GM18507 (cell line): ENCODE measurements around the gene ADIPOR1.
"Not testable (repeated sequence)": the region's sequence is repeated elsewhere in the genome, so short reads cannot be mapped to it uniquely, and the experiment has no call there.

Source experiments
- DNase-seq: peaks from one replicate; pipeline ENCODE4 v3.0.0; 2011; ENCODE audit warnings: low read depth; ENCODE audit not compliant: insufficient read length; ENCODE audit errors: extremely low spot score
- FAIRE-seq: peaks from 2 replicates; lab custom pipeline; 2011; peaks lifted over from hg19 to GRCh38; lab: Jason Lieb, UNC

ADIPOR1 gene

GRCh38 chr1:202957733-202958543 is at the start of gene ADIPOR1:
TSS of gene ADIPOR1 (minus strand) at chr1:202958312. CDS start at chr1:202951070, 7,242 bp downstream.
- FAIRE-seq = peak; percentile 81
- DNase-seq = peak; percentile 96

DNA sequence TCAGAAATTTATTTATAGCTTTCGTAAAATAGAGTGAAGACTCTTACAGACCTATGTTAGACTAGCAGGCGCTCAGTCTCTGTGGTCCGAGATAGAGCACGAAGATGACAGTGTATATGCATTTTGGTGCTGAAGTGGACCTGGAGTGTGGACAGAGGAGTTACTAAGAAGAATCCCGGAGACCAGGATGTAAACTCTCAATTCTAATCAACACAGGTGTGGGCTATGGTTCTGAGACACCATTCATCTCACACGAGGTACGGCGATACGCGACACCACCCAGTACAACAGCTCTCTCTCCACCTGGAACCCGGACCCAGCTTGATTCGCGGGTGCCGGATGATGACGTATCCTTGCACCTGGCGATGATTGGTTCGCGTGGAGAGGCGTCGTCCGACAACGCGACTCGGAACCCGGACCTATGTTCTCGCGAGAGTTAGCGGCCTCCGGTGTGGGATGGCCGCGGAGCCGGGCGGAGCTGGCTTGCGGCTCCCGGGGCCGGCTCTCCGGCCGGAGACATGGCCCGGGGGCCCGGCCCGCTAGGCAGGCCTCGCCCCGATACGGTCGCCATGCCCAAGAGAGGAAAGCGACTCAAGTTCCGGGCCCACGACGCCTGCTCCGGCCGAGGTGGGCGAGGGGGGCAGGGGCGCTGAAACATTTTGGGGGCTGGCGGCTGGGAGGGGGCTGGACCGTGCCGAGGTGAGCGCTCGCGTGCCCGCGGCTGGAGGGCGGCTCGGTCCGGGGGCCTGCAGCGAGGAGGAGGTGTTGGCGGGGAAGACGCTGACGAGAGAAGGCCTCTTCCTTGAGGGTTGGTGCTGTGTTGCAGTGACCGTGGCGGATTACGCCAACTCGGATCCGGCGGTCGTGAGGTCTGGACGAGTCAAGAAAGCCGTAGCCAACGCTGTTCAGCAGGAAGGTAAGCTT is 49.1 kb upstream of the ADIPOR1 start, which contains the start of gene TMEM183A:
TMEM183A (plus strand) TSS at position 427 of the 924 bp plus-strand sequence; CDS start at position 519, 92 bp downstream.
- FAIRE-seq (peak; percentile 94), DNase-seq (peak; percentile 84)

- not testable (repeated sequence) for DNase-seq, FAIRE-seq
These were observed 47.5 kb upstream of the ADIPOR1 start for GRCh38 chr1:203005395-203006142.

DNA sequence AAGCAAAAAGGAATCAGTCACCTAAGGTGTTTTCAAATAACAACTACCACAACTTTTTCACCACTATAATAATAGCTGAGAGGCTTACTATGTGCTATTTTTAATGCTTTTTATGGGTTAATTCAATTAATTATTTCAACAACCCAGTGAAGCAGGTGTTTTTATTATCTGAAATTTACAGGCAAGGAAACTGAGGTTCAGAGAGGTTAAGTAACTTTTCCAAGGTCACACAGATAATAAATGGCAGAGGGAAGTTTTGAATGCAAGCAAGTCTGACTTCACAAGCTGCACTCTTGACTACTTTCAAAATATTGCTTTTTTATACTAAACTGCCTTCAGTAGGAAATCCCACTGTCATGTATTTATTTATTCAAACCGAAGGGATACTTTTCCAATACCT is 44.8 kb upstream of the ADIPOR1 start:
- FAIRE-seq (no peak), DNase-seq (no peak)

DNA sequence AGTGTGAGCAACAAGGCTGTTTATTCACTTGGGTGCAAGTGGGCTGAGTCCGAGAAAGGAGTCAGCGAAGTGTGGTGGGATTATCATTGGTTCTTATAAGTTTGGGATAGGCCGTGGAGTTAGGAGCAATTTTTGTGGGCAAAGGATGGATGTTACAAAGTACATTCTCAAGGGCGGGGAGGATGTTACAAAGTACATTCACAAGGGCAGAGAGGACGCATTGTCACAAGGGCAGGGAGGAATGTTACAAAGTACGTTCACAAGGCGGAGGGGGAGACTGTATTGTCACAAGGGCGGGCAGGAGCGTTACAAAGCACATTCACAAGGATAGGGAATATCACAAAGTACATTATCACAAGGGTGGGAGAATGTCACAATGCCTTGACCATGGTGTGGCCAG is 43.9 kb upstream of the ADIPOR1 start:
- no peak for DNase-seq
- FAIRE-seq = no peak

DNA sequence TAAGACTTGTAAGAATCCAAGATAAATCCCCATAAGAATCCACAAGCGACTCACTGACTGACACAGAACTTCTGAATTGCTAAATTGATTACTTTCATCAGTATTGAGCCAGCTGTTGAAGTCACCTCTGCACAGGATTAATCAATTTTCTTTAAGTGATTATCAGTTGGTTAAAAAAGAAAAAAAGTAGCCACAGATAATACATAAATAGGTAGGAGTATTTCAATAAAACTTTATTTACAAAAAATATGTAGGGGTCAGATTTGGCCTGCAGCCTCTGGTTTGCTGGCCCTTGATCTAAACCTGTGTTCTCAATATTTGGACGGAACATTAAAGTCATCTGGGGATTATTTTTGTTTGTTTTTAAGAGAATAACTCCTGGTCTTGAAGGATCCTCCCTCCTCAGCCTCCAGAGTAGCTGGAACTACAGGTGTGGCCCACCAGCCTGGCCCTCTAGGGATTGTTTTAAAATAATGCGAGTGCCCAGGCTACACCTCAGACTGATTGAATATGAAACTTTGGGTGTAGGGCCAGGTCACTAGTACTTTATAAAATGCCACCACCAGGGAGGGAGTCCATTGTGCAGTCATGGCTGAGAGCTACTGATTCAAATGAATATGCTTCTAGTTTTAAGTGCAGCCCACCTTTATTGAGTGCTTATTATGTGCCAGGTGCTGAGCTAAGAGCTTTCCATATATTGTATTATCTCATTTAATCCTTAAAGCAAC is 42.3 kb upstream of the ADIPOR1 start:
- FAIRE-seq (no peak), DNase-seq (no peak)

DNA sequence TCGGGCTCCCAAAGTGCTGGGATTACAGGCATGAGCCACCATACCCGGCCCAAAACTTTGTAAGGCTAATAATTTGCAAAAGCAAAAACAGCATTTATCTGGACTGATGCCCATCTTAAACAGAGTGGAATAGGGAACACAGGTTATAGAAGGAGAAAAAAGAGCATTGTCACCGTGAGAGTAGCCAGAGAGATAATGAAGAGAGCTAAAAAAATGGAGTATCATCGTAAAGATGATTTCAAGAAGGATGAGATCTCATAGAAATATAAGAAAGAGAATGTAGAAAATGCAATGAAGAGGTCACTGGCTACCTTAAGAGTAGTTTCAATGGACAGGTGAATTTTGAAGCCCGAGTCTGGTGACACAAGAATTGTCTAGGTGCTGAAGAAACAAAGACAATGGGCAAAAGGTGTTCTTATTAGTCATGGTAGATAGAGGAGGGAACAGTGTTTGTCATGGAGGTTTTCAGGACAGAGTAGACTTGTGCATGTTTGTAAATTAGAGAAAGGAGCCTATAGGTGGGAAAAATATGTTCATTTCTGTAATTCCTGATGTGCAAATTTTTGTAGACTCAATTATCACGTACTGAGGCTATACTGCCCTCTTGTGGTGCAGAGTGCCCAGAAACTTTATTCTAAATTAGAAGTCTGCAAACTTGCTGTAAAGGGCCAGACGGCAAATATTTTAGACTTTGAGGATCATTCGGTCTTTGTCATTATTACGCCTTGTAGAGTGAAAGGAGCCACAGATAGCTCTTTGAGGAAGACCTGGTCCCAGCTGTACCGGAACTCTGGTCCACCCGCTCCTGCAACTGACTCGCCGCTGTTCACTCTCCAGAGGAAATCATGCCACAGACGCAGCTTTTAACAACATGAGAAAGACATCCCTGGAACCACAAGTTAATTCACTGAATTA is 41.0 kb upstream of the ADIPOR1 start:
- DNase-seq (no peak), FAIRE-seq (peak; percentile 70)

DNA sequence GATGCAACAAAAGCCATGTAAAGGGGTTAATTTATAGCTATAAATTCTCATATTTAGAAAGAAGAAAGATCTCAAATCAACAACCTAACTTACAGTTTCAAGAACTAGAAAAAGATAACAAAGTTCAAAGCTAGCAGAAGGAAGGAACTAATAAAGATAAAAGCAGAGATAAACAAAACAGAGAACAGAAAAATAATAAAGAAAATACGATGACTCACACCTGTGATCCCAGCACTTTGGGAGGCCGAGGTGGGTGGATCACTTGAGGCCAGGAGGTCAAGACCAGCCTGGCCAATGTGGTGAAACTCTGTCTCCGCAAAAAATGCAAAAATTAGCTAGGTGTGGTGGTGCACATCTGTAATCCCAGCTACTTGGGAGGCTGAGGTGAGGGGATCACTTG is 36.6 kb upstream of the ADIPOR1 start:
- FAIRE-seq = no peak
- no peak for DNase-seq

DNA sequence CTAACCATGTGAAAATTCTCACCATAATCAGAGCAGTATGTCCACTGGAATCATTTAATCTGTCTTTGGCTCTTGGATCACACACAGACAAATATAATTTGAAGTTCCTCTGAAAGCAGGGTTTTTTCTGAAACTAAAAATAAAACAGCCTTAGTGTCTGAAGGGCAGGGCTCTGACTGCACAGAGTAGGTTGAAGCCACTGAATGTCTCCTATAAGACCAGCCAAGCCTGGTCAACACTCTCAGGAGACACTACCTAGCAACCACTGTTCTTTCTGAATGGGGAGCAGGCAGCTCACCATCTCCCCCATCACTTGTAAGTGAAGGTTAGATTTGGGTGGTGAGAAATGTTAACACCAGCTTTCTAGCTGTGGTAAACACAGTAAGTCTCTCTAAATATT is 33.0 kb upstream of the ADIPOR1 start:
- FAIRE-seq (no peak), DNase-seq (no peak)

- FAIRE-seq = no peak
- no peak for DNase-seq
These were observed 31.8 kb upstream of the ADIPOR1 start for GRCh38 chr1:202989879-202990278.

GRCh38 chr1:202987922-202988583 is 29.9 kb upstream of the ADIPOR1 start:
- FAIRE-seq = no peak

DNA sequence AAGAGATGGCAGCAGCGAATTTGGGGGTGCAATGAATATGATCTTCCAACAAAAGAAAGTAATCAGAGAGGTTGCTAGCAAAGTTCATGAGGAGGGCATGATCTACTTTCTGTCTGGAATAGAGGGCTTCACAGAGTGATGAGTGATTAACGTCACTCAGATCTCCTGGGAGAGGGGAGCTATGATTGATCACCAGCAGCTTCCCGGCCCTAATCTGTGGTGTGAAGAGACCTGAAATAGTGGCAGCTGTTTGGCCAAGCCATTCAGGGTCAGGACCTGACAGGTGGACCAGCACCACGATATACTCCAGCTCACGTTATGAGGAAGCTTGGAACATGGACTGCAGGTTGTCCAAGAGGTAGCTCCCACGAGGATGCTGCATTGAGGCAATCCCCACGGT is 29.1 kb upstream of the ADIPOR1 start:
- DNase-seq (no peak), FAIRE-seq (no peak)

More at GRCh38 chr1:202987922-202988583, 29.9 kb upstream of the ADIPOR1 start:
- no peak for DNase-seq

- DNase-seq, FAIRE-seq: not testable (repeated sequence)
These were observed 28.0 kb upstream of the ADIPOR1 start for GRCh38 chr1:202986120-202986519.

DNA sequence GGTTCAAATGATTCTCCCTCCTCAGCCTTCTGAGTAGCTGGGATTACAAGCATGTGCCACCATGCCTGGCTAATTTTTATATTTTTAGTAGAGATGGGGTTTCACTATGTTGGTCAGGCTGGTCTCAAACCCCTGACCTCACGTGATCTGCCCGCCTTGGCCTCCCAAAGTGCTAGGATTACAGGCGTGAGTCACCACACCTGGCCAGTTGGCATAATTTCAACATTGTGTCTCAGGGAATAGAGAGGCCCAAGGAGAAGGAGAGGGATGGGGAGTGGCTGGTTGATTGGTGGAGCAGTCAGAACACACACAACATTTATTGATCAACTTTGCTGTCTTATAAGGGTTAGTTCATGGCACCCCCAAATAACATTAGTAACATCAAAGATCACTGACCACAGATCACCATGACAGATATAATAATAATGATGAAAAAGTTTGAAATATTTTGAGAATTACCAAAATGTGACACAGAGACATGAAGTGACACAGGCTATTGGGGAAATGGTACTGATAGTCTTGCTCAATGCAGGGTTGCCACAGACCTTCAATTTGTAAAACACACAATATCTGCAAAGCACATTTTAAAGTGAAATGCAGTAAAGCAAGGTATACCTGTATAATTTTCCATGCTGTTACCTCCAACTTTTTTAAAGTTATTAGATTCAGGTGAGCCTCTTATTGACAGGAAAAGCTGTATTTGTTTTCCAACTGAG is 24.8 kb upstream of the ADIPOR1 start:
- no peak for FAIRE-seq
- no peak for DNase-seq

- no peak for DNase-seq
- FAIRE-seq = no peak
These were observed 23.8 kb upstream of the ADIPOR1 start for GRCh38 chr1:202981939-202982338.

DNA sequence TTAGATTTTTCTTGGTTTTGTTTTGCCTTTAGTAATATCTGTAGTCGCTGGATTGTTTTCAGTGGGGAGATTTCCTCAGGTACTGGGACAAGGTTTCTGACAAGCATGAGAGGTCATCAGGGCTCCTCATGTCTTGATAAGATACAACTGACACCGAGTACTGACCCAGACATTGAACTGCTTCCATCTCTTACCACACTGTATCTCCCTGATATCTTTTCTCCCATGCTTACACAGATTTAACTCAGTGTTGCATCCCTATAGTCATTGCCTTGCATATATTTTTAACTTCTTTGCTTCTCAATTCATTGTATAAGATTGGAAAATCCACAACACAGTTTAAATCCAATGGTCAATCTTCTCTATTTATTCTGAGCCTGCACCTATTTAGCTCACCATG is 21.3 kb upstream of the ADIPOR1 start:
- FAIRE-seq = no peak

GRCh38 chr1:202976633-202977032 is 18.5 kb upstream of the ADIPOR1 start:
- no peak for FAIRE-seq
- DNase-seq = no peak

More for the DNA sequence above, 21.3 kb upstream of the ADIPOR1 start:
- DNase-seq = no peak
